HL-60 (cell line): ENCODE results near the gene MTHFD1L.

ENCODE experiments used
- GABPA ChIP-seq: IDR thresholded peaks from 2 replicates; pipeline ENCODE4 v1.6.1; 2012; ENCODE audit warnings: low read depth
- POLR2AphosphoS5 ChIP-seq: IDR thresholded peaks from 2 replicates; pipeline ENCODE4 v1.6.1; 2012; ENCODE audit warnings: low read depth
- SPI1 ChIP-seq: IDR thresholded peaks from 2 replicates; pipeline ENCODE4 v1.6.1; 2012; ENCODE audit warnings: low read depth, mild to moderate bottlenecking, borderline replicate concordance
- TF ChIP-seq, protein P1 (sequence below): IDR thresholded peaks from one replicate; pipeline ENCODE4 v1.5.1; 2011; ENCODE audit warnings: low read length, control low read depth, inconsistent platforms; ENCODE audit not compliant: insufficient read depth
- TF ChIP-seq, protein P2 (sequence below): IDR thresholded peaks from 2 replicates; pipeline ENCODE4 v1.6.1; 2012; ENCODE audit warnings: low read depth; ENCODE audit not compliant: insufficient replicate concordance

DNA sequence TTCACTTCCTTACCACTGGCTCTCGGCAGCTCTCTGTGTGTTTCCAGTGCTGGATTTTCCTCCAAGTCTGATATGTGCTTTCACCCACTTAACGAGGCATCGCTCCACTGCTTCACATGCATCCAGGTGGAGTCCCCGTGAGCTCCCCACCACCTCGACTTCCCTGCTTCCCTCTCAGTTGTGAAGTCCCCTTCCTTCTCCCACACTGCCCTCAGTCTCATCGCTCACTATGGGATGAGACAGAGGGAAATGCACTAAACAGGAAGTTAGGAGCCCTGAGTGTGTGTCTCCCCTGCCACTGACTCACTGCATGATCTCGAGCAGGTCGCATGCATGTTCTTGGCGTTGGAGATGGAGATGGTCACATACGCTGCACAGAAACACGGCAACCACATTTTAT is 84.0 kb downstream of the MTHFD1L start:
- TF ChIP-seq, protein P1, sequence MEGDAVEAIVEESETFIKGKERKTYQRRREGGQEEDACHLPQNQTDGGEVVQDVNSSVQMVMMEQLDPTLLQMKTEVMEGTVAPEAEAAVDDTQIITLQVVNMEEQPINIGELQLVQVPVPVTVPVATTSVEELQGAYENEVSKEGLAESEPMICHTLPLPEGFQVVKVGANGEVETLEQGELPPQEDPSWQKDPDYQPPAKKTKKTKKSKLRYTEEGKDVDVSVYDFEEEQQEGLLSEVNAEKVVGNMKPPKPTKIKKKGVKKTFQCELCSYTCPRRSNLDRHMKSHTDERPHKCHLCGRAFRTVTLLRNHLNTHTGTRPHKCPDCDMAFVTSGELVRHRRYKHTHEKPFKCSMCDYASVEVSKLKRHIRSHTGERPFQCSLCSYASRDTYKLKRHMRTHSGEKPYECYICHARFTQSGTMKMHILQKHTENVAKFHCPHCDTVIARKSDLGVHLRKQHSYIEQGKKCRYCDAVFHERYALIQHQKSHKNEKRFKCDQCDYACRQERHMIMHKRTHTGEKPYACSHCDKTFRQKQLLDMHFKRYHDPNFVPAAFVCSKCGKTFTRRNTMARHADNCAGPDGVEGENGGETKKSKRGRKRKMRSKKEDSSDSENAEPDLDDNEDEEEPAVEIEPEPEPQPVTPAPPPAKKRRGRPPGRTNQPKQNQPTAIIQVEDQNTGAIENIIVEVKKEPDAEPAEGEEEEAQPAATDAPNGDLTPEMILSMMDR: no peak
- TF ChIP-seq, protein P2, sequence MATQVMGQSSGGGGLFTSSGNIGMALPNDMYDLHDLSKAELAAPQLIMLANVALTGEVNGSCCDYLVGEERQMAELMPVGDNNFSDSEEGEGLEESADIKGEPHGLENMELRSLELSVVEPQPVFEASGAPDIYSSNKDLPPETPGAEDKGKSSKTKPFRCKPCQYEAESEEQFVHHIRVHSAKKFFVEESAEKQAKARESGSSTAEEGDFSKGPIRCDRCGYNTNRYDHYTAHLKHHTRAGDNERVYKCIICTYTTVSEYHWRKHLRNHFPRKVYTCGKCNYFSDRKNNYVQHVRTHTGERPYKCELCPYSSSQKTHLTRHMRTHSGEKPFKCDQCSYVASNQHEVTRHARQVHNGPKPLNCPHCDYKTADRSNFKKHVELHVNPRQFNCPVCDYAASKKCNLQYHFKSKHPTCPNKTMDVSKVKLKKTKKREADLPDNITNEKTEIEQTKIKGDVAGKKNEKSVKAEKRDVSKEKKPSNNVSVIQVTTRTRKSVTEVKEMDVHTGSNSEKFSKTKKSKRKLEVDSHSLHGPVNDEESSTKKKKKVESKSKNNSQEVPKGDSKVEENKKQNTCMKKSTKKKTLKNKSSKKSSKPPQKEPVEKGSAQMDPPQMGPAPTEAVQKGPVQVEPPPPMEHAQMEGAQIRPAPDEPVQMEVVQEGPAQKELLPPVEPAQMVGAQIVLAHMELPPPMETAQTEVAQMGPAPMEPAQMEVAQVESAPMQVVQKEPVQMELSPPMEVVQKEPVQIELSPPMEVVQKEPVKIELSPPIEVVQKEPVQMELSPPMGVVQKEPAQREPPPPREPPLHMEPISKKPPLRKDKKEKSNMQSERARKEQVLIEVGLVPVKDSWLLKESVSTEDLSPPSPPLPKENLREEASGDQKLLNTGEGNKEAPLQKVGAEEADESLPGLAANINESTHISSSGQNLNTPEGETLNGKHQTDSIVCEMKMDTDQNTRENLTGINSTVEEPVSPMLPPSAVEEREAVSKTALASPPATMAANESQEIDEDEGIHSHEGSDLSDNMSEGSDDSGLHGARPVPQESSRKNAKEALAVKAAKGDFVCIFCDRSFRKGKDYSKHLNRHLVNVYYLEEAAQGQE: no peak
- TF ChIP-seq GABPA (no peak), POLR2AphosphoS5 (no peak), SPI1 (no peak)
